HL-60 (cell line): ENCODE results near the gene USP24.
"Not testable (repeated sequence)": the region's sequence is repeated elsewhere in the genome, so short reads cannot be mapped to it uniquely, and the experiment has no call there.

Experiments
- DNase-seq, 2 experiments: peaks; one replicate each; pipeline ENCODE4 v3.0.0-alpha.2; 2010 to 2020; ENCODE audit warnings: low read depth in 1 of 2, low spot score in 1 of 2
- H3K27ac ChIP-seq: fragments of 250-450 bp; sonication (Bioruptor Pico); replicated peaks from 2 replicates; pipeline ENCODE4 v1.5.1; 2020; ENCODE audit warnings: mild to moderate bottlenecking, moderate library complexity
- H3K27me3 ChIP-seq: fragments of 250-450 bp; sonication (Bioruptor Pico); 2 replicates; pipeline ENCODE4 v1.5.1; 2021; ENCODE audit warnings: mild to moderate bottlenecking, moderate library complexity; ENCODE audit not compliant: insufficient read depth, poor library complexity, severe bottlenecking
- H3K4me3 ChIP-seq: replicated peaks from 2 replicates; pipeline ENCODE4 v1.5.1; 2011; ENCODE audit warnings: mild to moderate bottlenecking, control low read depth, low read length; ENCODE audit not compliant: insufficient read depth
- GABPA ChIP-seq: IDR thresholded peaks from 2 replicates; pipeline ENCODE4 v1.6.1; 2012; ENCODE audit warnings: low read depth
- POLR2AphosphoS5 ChIP-seq: IDR thresholded peaks from 2 replicates; pipeline ENCODE4 v1.6.1; 2012; ENCODE audit warnings: low read depth
- SPI1 ChIP-seq: IDR thresholded peaks from 2 replicates; pipeline ENCODE4 v1.6.1; 2012; ENCODE audit warnings: low read depth, mild to moderate bottlenecking, borderline replicate concordance
- TF ChIP-seq, protein P1 (sequence below): IDR thresholded peaks from 2 replicates; pipeline ENCODE4 v1.6.1; 2012; ENCODE audit warnings: low read depth; ENCODE audit not compliant: insufficient replicate concordance
- TF ChIP-seq, protein P2 (sequence below): IDR thresholded peaks from one replicate; pipeline ENCODE4 v1.5.1; 2011; ENCODE audit warnings: low read length, control low read depth, inconsistent platforms; ENCODE audit not compliant: insufficient read depth

USP24 gene

DNA sequence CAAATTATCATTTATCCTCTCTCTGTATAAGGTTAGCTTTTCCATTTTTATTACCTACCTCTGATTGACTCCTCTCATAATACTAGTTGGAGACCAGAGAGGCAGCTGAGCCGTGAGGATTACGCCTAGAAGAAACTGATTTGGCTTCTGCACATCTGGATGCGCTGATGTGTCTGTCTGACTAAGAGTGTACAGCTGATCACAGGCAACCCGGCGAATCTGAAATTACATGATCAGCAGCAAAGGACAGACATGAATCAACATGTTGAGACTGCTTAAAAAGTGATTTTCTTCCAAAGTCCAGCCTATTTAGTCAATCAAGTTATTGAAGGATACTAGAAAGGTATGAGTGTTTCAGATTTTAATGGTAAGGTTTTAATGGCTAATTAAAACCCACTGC is 94.6 kb downstream of the USP24 start:
- no peak for TF ChIP-seq POLR2AphosphoS5
- TF ChIP-seq, protein P1, sequence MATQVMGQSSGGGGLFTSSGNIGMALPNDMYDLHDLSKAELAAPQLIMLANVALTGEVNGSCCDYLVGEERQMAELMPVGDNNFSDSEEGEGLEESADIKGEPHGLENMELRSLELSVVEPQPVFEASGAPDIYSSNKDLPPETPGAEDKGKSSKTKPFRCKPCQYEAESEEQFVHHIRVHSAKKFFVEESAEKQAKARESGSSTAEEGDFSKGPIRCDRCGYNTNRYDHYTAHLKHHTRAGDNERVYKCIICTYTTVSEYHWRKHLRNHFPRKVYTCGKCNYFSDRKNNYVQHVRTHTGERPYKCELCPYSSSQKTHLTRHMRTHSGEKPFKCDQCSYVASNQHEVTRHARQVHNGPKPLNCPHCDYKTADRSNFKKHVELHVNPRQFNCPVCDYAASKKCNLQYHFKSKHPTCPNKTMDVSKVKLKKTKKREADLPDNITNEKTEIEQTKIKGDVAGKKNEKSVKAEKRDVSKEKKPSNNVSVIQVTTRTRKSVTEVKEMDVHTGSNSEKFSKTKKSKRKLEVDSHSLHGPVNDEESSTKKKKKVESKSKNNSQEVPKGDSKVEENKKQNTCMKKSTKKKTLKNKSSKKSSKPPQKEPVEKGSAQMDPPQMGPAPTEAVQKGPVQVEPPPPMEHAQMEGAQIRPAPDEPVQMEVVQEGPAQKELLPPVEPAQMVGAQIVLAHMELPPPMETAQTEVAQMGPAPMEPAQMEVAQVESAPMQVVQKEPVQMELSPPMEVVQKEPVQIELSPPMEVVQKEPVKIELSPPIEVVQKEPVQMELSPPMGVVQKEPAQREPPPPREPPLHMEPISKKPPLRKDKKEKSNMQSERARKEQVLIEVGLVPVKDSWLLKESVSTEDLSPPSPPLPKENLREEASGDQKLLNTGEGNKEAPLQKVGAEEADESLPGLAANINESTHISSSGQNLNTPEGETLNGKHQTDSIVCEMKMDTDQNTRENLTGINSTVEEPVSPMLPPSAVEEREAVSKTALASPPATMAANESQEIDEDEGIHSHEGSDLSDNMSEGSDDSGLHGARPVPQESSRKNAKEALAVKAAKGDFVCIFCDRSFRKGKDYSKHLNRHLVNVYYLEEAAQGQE, result no peak
- TF ChIP-seq SPI1, result no peak
- TF ChIP-seq, protein P2, sequence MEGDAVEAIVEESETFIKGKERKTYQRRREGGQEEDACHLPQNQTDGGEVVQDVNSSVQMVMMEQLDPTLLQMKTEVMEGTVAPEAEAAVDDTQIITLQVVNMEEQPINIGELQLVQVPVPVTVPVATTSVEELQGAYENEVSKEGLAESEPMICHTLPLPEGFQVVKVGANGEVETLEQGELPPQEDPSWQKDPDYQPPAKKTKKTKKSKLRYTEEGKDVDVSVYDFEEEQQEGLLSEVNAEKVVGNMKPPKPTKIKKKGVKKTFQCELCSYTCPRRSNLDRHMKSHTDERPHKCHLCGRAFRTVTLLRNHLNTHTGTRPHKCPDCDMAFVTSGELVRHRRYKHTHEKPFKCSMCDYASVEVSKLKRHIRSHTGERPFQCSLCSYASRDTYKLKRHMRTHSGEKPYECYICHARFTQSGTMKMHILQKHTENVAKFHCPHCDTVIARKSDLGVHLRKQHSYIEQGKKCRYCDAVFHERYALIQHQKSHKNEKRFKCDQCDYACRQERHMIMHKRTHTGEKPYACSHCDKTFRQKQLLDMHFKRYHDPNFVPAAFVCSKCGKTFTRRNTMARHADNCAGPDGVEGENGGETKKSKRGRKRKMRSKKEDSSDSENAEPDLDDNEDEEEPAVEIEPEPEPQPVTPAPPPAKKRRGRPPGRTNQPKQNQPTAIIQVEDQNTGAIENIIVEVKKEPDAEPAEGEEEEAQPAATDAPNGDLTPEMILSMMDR, result no peak
- TF ChIP-seq GABPA, result no peak
- no peaks in the 10 kb centered on the region for H3K27me3 ChIP-seq

DNA sequence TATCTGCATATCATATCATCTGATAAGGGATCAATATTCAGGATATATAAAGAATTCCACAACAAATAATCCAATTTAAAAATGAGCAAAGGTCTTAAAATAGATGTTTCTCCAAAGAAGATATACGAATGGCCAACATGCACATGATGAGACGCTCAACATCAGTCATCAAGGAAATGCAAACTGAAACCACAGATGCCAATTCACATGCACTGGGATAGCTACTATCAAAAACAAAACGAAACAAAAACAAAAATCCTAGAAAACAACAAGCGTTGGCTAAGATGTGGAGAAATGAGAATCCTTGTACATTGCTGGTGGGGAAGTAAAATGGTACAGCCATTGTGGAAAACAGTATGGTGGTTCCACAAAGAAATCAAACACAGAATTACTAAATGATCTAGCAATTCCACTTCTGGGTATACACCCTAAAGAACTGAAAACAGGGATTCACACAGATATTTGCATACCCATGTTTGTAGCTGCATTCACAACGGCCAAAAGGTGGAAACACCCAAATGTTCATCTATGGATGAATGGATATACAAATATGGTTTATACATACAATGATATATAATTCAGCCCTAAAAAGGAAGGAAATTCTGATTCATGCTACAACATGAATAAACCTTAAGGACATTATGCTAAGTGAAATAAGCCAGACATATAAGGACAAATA is 96.4 kb downstream of the USP24 start:
- H3K27ac ChIP-seq, result no peak overlapping the region
- no peak for DNase-seq
- H3K27me3 ChIP-seq, result no peaks in the 10 kb centered on the region
- TF ChIP-seq, protein P2, result no peak
- no peak for TF ChIP-seq POLR2AphosphoS5
- TF ChIP-seq SPI1, result no peak
- TF ChIP-seq GABPA, result no peak
- TF ChIP-seq, protein P1, result no peak
- H3K4me3 ChIP-seq, result no peak overlapping the region

More for the DNA sequence above, 94.6 kb downstream of the USP24 start:
- no peak overlapping the region for H3K4me3 ChIP-seq
- H3K27ac ChIP-seq, result no peak overlapping the region
- no peak for DNase-seq

DNA sequence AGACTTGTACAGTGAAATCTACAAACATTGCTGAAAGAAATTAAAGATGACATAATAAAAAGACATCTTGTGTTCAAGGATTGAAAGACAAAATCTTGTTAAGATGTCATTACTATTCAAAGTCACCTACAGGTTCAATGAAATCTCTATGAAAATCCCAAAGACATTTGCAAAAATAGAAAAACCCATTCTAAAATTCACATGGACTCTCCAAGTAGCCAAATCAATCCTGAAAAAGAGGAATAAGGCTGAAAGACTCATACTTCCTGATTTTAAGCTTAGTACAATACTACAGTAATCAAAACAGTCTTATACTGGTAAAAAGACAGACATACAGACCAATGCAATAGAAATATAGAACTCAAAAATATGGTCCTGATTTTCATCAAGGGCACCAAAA is 97.2 kb downstream of the USP24 start:
- Histone ChIP-seq H3K27me3 (no peaks in the 10 kb centered on the region), H3K4me3 (no peak overlapping the region), H3K27ac (no peak overlapping the region)
- TF ChIP-seq POLR2AphosphoS5 (no peak), SPI1 (no peak), GABPA (no peak)
- TF ChIP-seq, protein P1, result no peak
- TF ChIP-seq, protein P2, result no peak
- no peak for DNase-seq

DNA sequence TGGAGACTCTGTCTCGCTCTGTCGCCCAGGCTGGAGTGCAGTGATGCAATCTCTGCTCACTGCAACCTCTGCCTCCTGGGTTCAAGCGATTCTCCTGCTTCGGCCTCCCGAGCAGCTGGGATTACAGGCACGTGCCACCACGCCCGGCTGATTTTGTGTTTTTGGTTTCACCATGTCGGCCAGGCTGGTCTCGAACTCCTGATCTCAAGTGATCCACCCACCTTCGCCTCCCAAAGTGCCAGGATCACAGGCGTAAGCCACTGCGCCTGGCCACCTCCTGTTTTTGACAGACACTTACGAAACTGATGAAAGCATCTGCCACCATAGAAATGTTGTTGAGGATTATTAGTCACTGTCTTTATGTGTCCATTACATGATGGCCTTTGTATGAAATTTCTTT is 106.2 kb downstream of the USP24 start:
- not testable (repeated sequence) for H3K27me3 ChIP-seq, H3K4me3 ChIP-seq, DNase-seq, H3K27ac ChIP-seq
